Measurements from ENCODE around the gene ARL6IP6. TPM values are rescaled to one million over a fixed set of nuclear protein-coding genes. Genes with fewer than 3 reads are reported as not detected.
A peak's percentile ranks its signal among the peaks of the same experiment; 100 is the strongest.

The ARL6IP6 gene
- total and polyA plus RNA-seq, 10 of the 15 experiments (the other 5 are each of a cell fraction or from before 2014, with no cell fraction given), result 15.8 to 87.3 (median 28.4) TPM

- no peak for TF ChIP-seq NKRF (conservative IDR thresholded peaks at IDR 0.05)
- no peak for TF ChIP-seq CHD2 (IDR thresholded peaks at IDR 0.05; ENCODE audit: borderline replicate concordance, low read depth, low read length)
- no peak for TF ChIP-seq NFYB (IDR thresholded peaks at IDR 0.05; ENCODE audit: insufficient read depth, low read depth, low read length)
Measured at GRCh38 chr2:152682663-152683062, 35.8 kb upstream of the ARL6IP6 start (continued).

- Histone ChIP-seq H3K9me3 (replicated peaks; ENCODE audit: control insufficient read depth, insufficient read depth, low read length) (no peaks in the 10 kb centered on the region; the same call in 2 of the 3 replicates), H3K4me2 (ENCODE audit: control insufficient read depth, insufficient read depth) (no peak overlapping the region), H3K4me1 (ENCODE audit: control insufficient read depth, insufficient read depth, low read length) (no peaks in the 10 kb centered on the region), H3K27me3 (replicated peaks in 1 of 2; ENCODE audit: control insufficient read depth in 2 of 2, insufficient read depth in 2 of 2, low read length in 1 of 2) (no peaks in the 10 kb centered on the region), H4K20me1 (ENCODE audit: control insufficient read depth, insufficient read depth) (no peaks in the 10 kb centered on the region), H3K9ac (ENCODE audit: control insufficient read depth, insufficient read depth, low read length) (no peak overlapping the region), H2AFZ (ENCODE audit: control insufficient read depth, low read depth, low read length) (no peak overlapping the region), H3K79me2 (ENCODE audit: control insufficient read depth, insufficient read depth, low read length) (peaks cover 16% of the 10 kb centered on the region), H3K36me3 (ENCODE audit: control insufficient read depth in 2 of 2, insufficient read depth in 2 of 2, low read length in 1 of 2) (peaks cover 3 to 18% of the 10 kb centered on the region in 2 experiments; a peak in 3 of 4 replicates), H3K4me3 (no peak overlapping the region), H3K27ac (ENCODE audit: control insufficient read depth, insufficient read depth) (no peak overlapping the region)
- intact Hi-C loops (cut with micrococcal nuclease; ENCODE audit: unreplicated experiment) (no loop called here), in situ Hi-C loops (cut with MboI) (no loop called here)
- ATAC-seq (no peak), DNase-seq (ENCODE audit: low read depth, low spot score) (no peak), FAIRE-seq (peak; percentile 47)
- ChIA-PET RAD21 (ENCODE audit: unreplicated experiment) (no interaction called here), SMC1A (ENCODE audit: uncharacterized antibody, unreplicated experiment) (interaction anchor here (0.7 to 1.7 kb wide), 3 partner anchors 13 to 33 kb away, joined by 3 to 4 read pairs (median 3); no protein-coding TSS in a partner anchor), POLR2A (interaction anchor here (1.2 kb wide), 1 partner anchor 13 kb away, joined by 3 read pairs; no protein-coding TSS in a partner anchor), CTCF (interaction anchor here (0.7 to 2.2 kb wide), 4 partner anchors 16 to 60 kb away, joined by 3 to 8 read pairs (median 4); no protein-coding TSS in a partner anchor)
- TF ChIP-seq EZH2 (IDR thresholded peaks at IDR 0.05; ENCODE audit: borderline replicate concordance, control insufficient read depth, low read depth, low read length), result no peak
- no peak for TF ChIP-seq POLR2AphosphoS5 (IDR thresholded peaks at IDR 0.05; ENCODE audit: low read length)
- TF ChIP-seq ZNF687 (IDR thresholded peaks at IDR 0.05), result no peak
- no TSS peak for BruUV-seq (replicated peaks)
Measured at GRCh38 chr2:152683400-152683799, 35.0 kb upstream of the ARL6IP6 start.
